Endodermal cell (in vitro differentiated cells): Measurements from ENCODE around the gene BAHD1. TPM values are rescaled to one million over a fixed set of nuclear protein-coding genes. Genes with fewer than 3 reads are reported as not detected.

Experiments
- DNase-seq: peaks from one replicate; pipeline ENCODE4 v3.0.0-alpha.2; 2017
- H3K27ac ChIP-seq: 2 replicates; pipeline ENCODE4 v1.5.1; 2013; ENCODE audit warnings: mild to moderate bottlenecking, low read depth, low read length, moderate library complexity
- H3K27me3 ChIP-seq: 2 replicates; pipeline ENCODE4 v1.6.1; 2013; ENCODE audit warnings: mild to moderate bottlenecking, low read length, moderate library complexity; ENCODE audit not compliant: insufficient read depth, control insufficient read depth, poor library complexity, severe bottlenecking
- H3K36me3 ChIP-seq: 2 replicates; pipeline ENCODE4 v1.7.0; 2013; ENCODE audit warnings: mild to moderate bottlenecking, low read length, moderate library complexity; ENCODE audit not compliant: control insufficient read depth, insufficient read depth
- H3K4me1 ChIP-seq: one replicate; pipeline ENCODE4 v1.7.0; 2013; ENCODE audit warnings: low read length; ENCODE audit not compliant: control insufficient read depth, insufficient read depth
- H3K4me3 ChIP-seq: 2 replicates; pipeline ENCODE4 v1.5.1; 2013; ENCODE audit warnings: mild to moderate bottlenecking, low read length, moderate library complexity
- H3K9ac ChIP-seq: 2 replicates; pipeline ENCODE4 v1.6.1; 2013; ENCODE audit warnings: mild to moderate bottlenecking, low read length, moderate library complexity; ENCODE audit not compliant: poor library complexity, severe bottlenecking; ENCODE audit errors: extremely low read depth
- H3K9me3 ChIP-seq: 2 replicates; pipeline ENCODE4 v1.6.1; 2013; ENCODE audit warnings: mild to moderate bottlenecking, low read length, moderate library complexity; ENCODE audit not compliant: control insufficient read depth
- H3K27ac Mint-ChIP-seq: 2 replicates; pipeline ENCODE4 v1.8.0; 2020; ENCODE audit warnings: mixed read lengths
- H3K27me3 Mint-ChIP-seq: 2 replicates; pipeline ENCODE4 v1.8.0; 2021; ENCODE audit warnings: mild to moderate bottlenecking, mixed read lengths; ENCODE audit not compliant: insufficient read depth
- H3K36me3 Mint-ChIP-seq: 2 replicates; pipeline ENCODE4 v1.8.0; 2020; ENCODE audit warnings: low read depth, mixed read lengths
- H3K4me1 Mint-ChIP-seq: 2 replicates; pipeline ENCODE4 v1.8.0; 2020; ENCODE audit warnings: mixed read lengths
- H3K4me3 Mint-ChIP-seq: 2 replicates; pipeline ENCODE4 v1.8.0; 2020; ENCODE audit warnings: mild to moderate bottlenecking, moderate library complexity, mixed read lengths
- H3K9me3 Mint-ChIP-seq: 2 replicates; pipeline ENCODE4 v1.8.0; 2020; ENCODE audit warnings: mild to moderate bottlenecking, mixed read lengths
- WGBS, 2 experiments: methylation state at CpG; one replicate each; pipeline versions ENCODE4 v1.1.5 to v1.1.7; 2013; ENCODE audit warnings: missing lambda C conversion rate in 2 of 2, mixed read lengths in 1 of 2; ENCODE audit not compliant: insufficient coverage in 1 of 2, insufficient read length in 1 of 2; 5-methylcytosine and 5-hydroxymethylcytosine counted together
- total RNA-seq, 2 donors: library from RNA; stranded (reverse); fragmentation: NEBNext Ultra II Directional in 1 of 2; extraction: Animal tissue kit (Norgen Biotek cat#: 25700) in 1 of 2; gene quantifications; 2 replicates in 1 of 2; 3 replicates in 1 of 2; pipeline ENCODE4 v1.2.1, GENCODE V29; 2021
- TF ChIP-seq, protein P1 (sequence below): fragments of 200-600 bp; sonication (generic); conservative IDR thresholded peaks from 2 replicates; pipeline ENCODE4 v1.5.0; 2021; ENCODE audit warnings: antibody characterized with exemption, mild to moderate bottlenecking

Gene BAHD1
- total RNA-seq, 2 donors from 2014 or later = 23.5 to 30.1 TPM

GRCh38 chr15:40430271-40430805 is 10.4 kb upstream of the BAHD1 start:
- H3K27me3 Mint-ChIP-seq = peaks cover 43% of the 10 kb centered on the region

GRCh38 chr15:40435023-40435709 is 5.6 kb upstream of the BAHD1 start:
- no peaks in the 10 kb centered on the region for H3K36me3 ChIP-seq
- no peak overlapping the region for H3K9ac ChIP-seq
- H3K27me3 ChIP-seq = peaks cover 61% of the 10 kb centered on the region
- H3K4me3 ChIP-seq = peak overlapping the region; percentile 82
- Mint-ChIP-seq H3K4me1 (peaks cover 36% of the 10 kb centered on the region), H3K4me3 (peak overlapping the region; percentile 85), H3K9me3 (no peaks in the 10 kb centered on the region), H3K27ac (no peak overlapping the region), H3K27me3 (peaks cover 55% of the 10 kb centered on the region), H3K36me3 (no peaks in the 10 kb centered on the region)
- TF ChIP-seq, protein P1, sequence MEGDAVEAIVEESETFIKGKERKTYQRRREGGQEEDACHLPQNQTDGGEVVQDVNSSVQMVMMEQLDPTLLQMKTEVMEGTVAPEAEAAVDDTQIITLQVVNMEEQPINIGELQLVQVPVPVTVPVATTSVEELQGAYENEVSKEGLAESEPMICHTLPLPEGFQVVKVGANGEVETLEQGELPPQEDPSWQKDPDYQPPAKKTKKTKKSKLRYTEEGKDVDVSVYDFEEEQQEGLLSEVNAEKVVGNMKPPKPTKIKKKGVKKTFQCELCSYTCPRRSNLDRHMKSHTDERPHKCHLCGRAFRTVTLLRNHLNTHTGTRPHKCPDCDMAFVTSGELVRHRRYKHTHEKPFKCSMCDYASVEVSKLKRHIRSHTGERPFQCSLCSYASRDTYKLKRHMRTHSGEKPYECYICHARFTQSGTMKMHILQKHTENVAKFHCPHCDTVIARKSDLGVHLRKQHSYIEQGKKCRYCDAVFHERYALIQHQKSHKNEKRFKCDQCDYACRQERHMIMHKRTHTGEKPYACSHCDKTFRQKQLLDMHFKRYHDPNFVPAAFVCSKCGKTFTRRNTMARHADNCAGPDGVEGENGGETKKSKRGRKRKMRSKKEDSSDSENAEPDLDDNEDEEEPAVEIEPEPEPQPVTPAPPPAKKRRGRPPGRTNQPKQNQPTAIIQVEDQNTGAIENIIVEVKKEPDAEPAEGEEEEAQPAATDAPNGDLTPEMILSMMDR = no peak
- DNase-seq = no peak
- WGBS, 2 experiments = 60 to 69% methylated on average over 11 to 20 of the region's 20 CpGs
- H3K9me3 ChIP-seq = no peaks in the 10 kb centered on the region
- H3K27ac ChIP-seq = no peak overlapping the region
- H3K4me1 ChIP-seq = peaks cover 7% of the 10 kb centered on the region

More at GRCh38 chr15:40430271-40430805, 10.4 kb upstream of the BAHD1 start:
- H3K4me1 Mint-ChIP-seq = peaks cover 12% of the 10 kb centered on the region
- H3K36me3 Mint-ChIP-seq = no peaks in the 10 kb centered on the region
- H3K27ac ChIP-seq = no peak overlapping the region
- peaks cover 30% of the 10 kb centered on the region for H3K27me3 ChIP-seq
- no peak overlapping the region for H3K9ac ChIP-seq
- TF ChIP-seq, protein P1 = no peak
- H3K4me3 ChIP-seq = no peak overlapping the region
- H3K9me3 ChIP-seq = no peaks in the 10 kb centered on the region
- WGBS, 2 experiments = 56 to 66% methylated on average over 7 to 10 of the region's 10 CpGs
- H3K9me3 Mint-ChIP-seq = no peaks in the 10 kb centered on the region
- peak; percentile 78 for DNase-seq
- H3K36me3 ChIP-seq = no peaks in the 10 kb centered on the region
- H3K4me3 Mint-ChIP-seq = no peak overlapping the region
- H3K4me1 ChIP-seq = no peaks in the 10 kb centered on the region
- H3K27ac Mint-ChIP-seq = no peak overlapping the region

GRCh38 chr15:40435710-40436089 is 5.1 kb upstream of the BAHD1 start:
- Histone ChIP-seq H3K9ac (peak overlapping the region; percentile 18), H3K36me3 (no peaks in the 10 kb centered on the region), H3K27ac (no peak overlapping the region), H3K9me3 (no peaks in the 10 kb centered on the region), H3K4me3 (peak overlapping the region; percentile 82), H3K27me3 (peaks cover 61% of the 10 kb centered on the region), H3K4me1 (peaks cover 7% of the 10 kb centered on the region)
- Mint-ChIP-seq H3K4me3 (peak overlapping the region; percentile 85), H3K36me3 (no peaks in the 10 kb centered on the region), H3K9me3 (no peaks in the 10 kb centered on the region), H3K4me1 (peaks cover 32% of the 10 kb centered on the region), H3K27me3 (peaks cover 51% of the 10 kb centered on the region), H3K27ac (no peak overlapping the region)
- TF ChIP-seq, protein P1 = no peak
- 29 to 46% methylated on average over 9 to 15 of the region's 15 CpGs for WGBS, 2 experiments
- no peak for DNase-seq
